GM18520 (cell line): ENCODE results near the gene ATP2C2.
A peak's percentile ranks its signal among the peaks of the same experiment; 100 is the strongest.

Experiments used
- ATAC-seq: cut with Tn5 transposase; IDR thresholded peaks from one replicate; pipeline ENCODE4 v1.9.1; 2021; ENCODE audit not compliant: unreplicated experiment

Gene ATP2C2

GRCh38 chr16:84487358-84487757 is 119.0 kb downstream of the ATP2C2 start:
- ATAC-seq: no peak

- ATAC-seq: no peak
Observed at GRCh38 chr16:84489131-84489530, 120.8 kb downstream of the ATP2C2 start.

GRCh38 chr16:84495506-84495905 is 127.2 kb downstream of the ATP2C2 start:
- ATAC-seq: no peak

- ATAC-seq: no peak
Observed at GRCh38 chr16:84496991-84497390, 128.7 kb downstream of the ATP2C2 start.

GRCh38 chr16:84497418-84498222 is 129.3 kb downstream of the ATP2C2 start:
- no peak for ATAC-seq

- no peak for ATAC-seq
Observed at GRCh38 chr16:84498223-84498610, 129.9 kb downstream of the ATP2C2 start.

- ATAC-seq: no peak
Observed at GRCh38 chr16:84498859-84499620, 130.7 kb downstream of the ATP2C2 start.

GRCh38 chr16:84499638-84500037 is 131.3 kb downstream of the ATP2C2 start:
- ATAC-seq: no peak

GRCh38 chr16:84500531-84500930 is 132.2 kb downstream of the ATP2C2 start:
- no peak for ATAC-seq

- ATAC-seq: no peak
Observed at GRCh38 chr16:84501077-84501735, 132.9 kb downstream of the ATP2C2 start.

GRCh38 chr16:84502075-84502474 is 133.7 kb downstream of the ATP2C2 start:
- ATAC-seq: no peak

- no peak for ATAC-seq
Observed at GRCh38 chr16:84502581-84502980, 134.2 kb downstream of the ATP2C2 start.

GRCh38 chr16:84503751-84504395 is 135.5 kb downstream of the ATP2C2 start:
- ATAC-seq: no peak

GRCh38 chr16:84504420-84505248 is 136.3 kb downstream of the ATP2C2 start, which contains the start of gene MEAK7:
Gene MEAK7, minus strand, starts transcription at chr16:84504659. Its CDS starts 6,573 bp downstream, at chr16:84498086.
- peak; percentile 93 for ATAC-seq

GRCh38 chr16:84505249-84506187 is 137.2 kb downstream of the ATP2C2 start:
- ATAC-seq: no peak

- ATAC-seq: no peak
Observed at GRCh38 chr16:84507011-84507982, 139.0 kb downstream of the ATP2C2 start.

GRCh38 chr16:84508502-84508901 is 140.2 kb downstream of the ATP2C2 start:
- no peak for ATAC-seq
